NCI-H2196 (cell line): Measurements from ENCODE around the gene CDYL2.

ENCODE experiments used
- DNase-seq: peaks from one replicate; lab custom pipeline; 2025; ENCODE audit not compliant: unreplicated experiment; lab: John Stamatoyannopoulos, UW

CDYL2 gene

GRCh38 chr16:80637621-80638020 lies 166.8 kb downstream of the CDYL2 start:
- no peak for DNase-seq

- no peak for DNase-seq
Observed at GRCh38 chr16:80631581-80631980, 172.8 kb downstream of the CDYL2 start.

GRCh38 chr16:80628254-80628653 lies 176.1 kb downstream of the CDYL2 start:
- no peak for DNase-seq

- no peak for DNase-seq
Observed at GRCh38 chr16:80627108-80627507, 177.3 kb downstream of the CDYL2 start.

- no peak for DNase-seq
Observed at GRCh38 chr16:80623376-80623775, 181.0 kb downstream of the CDYL2 start.

GRCh38 chr16:80622007-80622406 lies 182.4 kb downstream of the CDYL2 start:
- DNase-seq = no peak

GRCh38 chr16:80620736-80621605 lies 183.4 kb downstream of the CDYL2 start:
- DNase-seq = no peak

- DNase-seq = no peak
Observed at GRCh38 chr16:80619824-80620223, 184.6 kb downstream of the CDYL2 start.

- DNase-seq = no peak
Observed at GRCh38 chr16:80618862-80619648, 185.3 kb downstream of the CDYL2 start.

- DNase-seq = no peak
Observed at GRCh38 chr16:80616362-80616761, 188.0 kb downstream of the CDYL2 start.

- DNase-seq = no peak
Observed at GRCh38 chr16:80615735-80616134, 188.7 kb downstream of the CDYL2 start.

GRCh38 chr16:80614908-80615671 lies 189.3 kb downstream of the CDYL2 start:
- DNase-seq = no peak

- no peak for DNase-seq
Observed at GRCh38 chr16:80612461-80613017, 191.9 kb downstream of the CDYL2 start.

GRCh38 chr16:80611930-80612327 lies 192.5 kb downstream of the CDYL2 start:
- no peak for DNase-seq

GRCh38 chr16:80611171-80611929 lies 193.0 kb downstream of the CDYL2 start:
- DNase-seq = no peak

- no peak for DNase-seq
Observed at GRCh38 chr16:80610481-80611156, 193.8 kb downstream of the CDYL2 start.

- no peak for DNase-seq
Observed at GRCh38 chr16:80608946-80609345, 195.5 kb downstream of the CDYL2 start.

- no peak for DNase-seq
Observed at GRCh38 chr16:80607204-80607603, 197.2 kb downstream of the CDYL2 start.

GRCh38 chr16:80606221-80606766 lies 198.1 kb downstream of the CDYL2 start:
- no peak for DNase-seq
